ENCODE results near the gene CAPS2.
A peak's percentile ranks its signal among the peaks of the same experiment; 100 is the strongest.
"Not testable (repeated sequence)": the region's sequence is repeated elsewhere in the genome, so short reads cannot be mapped to it uniquely, and the experiment has no call there.

CAPS2 gene

DNA sequence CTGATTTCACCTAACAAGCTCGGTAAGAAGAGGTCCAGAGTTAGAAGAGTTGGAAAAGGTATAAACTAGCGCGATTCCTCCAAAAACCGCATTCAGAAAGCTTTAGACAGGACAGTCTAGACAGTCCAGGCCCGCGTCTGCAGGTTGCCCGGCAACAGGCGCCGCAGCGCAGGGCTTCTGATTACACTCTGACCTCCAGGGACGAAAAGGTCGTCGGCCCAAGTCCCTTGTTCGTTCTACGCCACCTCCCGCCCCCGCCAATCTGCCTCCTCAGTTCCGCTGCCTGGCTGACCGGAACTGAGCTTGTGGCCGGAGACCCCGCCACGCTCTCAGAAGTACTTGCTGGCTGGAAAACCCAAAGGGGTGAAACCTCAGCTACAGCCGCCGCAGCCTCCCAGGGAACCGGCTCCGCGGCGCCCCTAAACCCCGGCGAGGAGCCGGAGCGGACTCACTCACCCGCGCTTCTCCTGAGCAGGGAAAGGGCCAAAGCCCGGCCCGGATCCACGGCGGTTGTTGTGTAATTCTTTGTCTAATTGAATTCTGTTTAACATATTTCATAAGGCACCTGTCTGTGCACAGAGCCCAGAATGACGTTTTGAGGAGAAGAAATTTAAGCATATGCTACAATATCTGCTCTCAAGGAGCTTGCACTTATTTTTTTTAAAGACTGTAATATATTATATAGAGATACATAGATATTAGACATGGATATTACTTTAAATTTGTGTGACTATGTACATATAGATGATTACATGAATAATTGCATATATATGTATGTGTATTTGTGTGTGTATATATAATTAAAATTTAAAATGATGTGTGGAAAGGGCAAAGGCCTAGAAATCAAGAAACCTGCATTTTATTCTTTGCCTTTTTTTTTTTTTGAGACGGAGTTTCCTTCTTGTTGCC, at the start of gene CAPS2:
TSS of gene CAPS2 (minus strand) at position 407 of the 909 bp plus-strand sequence. CDS start 3,826 bp downstream, outside the sequence.
- DNase-seq = peak; percentile 89 to 98 (median 97)

DNA sequence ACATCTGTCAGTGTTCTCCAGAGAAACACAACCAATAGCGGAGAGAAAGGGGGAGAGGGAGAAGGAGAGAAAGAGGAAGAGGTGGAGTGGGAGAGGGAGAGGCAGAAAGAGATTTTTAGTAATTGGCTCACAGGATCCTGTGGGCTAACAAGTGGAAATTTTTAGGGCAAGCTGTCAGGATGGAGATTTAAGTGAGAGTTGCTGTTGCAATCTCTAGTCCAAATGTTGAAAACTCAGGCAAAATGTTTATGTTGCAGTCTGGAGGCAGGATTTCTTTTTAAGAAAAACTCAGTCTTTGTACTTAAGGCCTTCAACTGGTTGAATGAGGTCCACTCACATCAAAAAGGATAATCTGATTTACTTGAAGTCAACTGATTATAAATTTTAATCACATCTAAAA, 48.2 kb upstream of the CAPS2 start:
- no peak for DNase-seq

DNA sequence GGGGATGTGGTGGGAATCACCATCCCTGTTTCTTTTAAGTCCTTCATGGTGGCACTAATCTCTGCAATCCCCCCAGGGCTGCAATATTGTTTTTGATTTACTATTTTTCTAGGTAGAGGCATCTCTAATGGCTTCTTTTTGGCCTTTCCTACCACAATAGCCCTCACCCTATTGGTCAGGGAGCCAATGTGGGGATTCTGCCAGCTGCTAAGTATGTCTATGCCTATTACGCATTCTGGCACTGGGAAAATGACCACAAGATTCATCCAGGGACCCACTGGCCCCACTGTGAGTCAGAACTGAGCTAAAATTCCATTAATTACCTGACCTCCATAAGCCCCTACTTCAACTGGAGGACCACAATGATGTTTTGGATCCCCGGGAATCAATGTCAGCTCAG, 44.8 kb upstream of the CAPS2 start:
- DNase-seq = no peak

DNA sequence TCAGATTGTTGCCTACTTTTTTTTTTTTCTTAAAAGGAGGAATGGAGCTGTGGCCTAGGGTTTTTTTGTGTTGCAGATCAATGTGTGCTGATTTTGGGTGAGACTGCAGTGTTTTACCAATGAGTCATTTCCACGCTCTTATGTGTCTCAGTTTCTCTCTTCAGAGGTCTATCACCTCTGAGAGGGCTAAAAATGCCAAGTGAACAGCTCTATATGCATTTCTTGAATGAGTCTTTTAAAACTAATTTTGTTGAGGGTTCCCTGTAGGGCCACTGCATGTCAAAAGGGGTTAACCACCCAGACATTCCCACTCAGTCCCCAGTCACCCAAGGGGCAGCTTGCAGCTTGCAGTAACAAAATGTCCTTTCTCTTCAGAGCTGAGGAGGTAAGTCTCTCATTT, 36.5 kb upstream of the CAPS2 start:
- DNase-seq = no peak

DNA sequence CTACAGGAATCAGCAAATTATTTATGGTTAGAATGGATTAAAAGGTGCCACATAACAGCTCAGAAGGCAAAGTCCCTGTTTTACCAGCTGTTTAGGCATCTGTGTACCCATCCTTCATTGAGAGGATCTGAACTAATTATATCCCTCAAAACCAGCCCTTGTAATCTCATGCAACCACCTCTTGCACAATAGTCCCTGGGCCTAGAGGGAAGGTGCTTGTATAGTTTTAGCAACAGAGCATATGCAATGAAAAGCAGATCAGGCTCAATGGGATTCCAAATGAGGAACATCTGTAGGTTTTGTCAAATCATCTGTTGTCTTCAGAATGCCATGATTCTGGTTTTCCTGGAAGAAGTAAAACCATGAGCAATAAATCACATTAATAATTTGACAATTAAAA, 34.8 kb upstream of the CAPS2 start:
- DNase-seq = peak in 2 of 3 experiments; percentile 23 to 59

DNA sequence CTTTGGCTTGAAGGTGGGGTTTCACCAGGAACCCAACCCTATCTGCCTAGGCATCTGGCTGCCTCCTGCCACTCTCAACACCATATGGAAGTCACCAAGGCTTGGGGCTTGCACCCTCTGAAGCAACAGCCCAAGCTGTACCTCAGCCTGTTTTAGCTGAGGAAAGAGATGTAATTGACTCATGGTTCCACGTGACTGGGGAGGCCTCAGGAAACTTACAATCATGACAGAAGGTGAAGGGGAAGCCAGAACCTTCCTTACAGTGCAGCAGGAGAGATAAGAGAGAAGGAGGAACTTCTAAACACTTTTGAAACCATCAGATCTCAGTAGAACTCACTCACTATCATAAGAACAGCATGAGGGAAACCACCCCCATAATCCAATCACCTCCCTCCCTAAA, 31.3 kb upstream of the CAPS2 start:
- DNase-seq = no peak

DNA sequence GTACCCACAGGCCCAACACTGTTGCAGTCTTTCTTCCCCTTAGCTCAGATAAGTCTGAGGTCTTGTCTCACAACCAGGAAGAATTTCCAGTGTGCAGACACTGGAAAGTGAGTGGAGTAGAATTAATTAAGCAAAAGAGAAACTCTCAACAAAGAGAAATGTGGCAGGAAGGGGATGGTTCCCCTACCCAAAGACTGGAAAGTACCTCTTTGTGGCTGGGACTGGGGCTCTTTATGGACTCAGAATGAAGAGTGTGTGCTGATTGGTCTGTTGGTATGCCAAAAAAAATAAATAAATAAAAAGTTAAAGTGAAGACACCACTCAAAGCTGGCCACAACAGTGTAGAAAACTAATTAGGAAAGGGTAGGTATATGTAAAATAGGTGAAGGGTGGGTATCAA, 30.8 kb upstream of the CAPS2 start:
- DNase-seq = no peak

DNA sequence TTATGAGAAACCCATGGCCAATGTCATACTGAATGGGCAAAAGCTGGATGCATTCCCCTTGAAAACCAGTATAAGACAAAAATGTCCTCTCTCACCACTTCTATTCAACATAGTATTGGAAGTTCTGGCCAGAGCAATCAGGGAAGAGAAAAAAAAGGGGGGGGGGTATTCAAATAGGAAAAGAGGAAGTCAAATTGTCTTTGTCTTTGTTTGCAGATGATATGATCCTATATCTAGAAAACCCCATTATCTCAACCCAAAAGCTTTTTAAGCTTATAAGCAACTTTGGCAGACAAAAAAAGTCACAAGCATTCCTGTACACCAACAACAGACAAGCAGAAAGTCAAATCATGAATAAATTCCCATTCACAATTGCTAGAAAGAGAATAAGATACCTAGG, 23.9 kb upstream of the CAPS2 start:
- no peak for DNase-seq

DNA sequence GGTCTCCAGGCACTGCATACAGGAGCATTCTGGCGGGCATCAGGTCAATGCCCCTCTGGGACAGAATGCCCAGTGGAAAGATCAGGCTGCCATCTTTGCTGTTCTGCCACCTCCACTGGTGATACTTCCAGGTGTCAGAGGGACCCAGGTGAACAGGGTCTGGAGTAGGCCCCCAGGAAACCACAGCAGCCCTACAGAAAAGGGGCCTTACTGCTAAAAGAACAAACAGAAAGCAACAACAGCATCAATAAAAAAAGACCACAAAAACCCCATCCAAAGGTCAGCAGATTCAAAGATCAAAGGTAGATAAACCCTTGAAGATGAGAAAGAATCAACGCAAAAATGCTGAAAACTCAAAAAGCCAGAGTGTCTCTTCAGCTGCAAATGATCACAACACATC, 20.3 kb upstream of the CAPS2 start:
- no peak for DNase-seq

DNA sequence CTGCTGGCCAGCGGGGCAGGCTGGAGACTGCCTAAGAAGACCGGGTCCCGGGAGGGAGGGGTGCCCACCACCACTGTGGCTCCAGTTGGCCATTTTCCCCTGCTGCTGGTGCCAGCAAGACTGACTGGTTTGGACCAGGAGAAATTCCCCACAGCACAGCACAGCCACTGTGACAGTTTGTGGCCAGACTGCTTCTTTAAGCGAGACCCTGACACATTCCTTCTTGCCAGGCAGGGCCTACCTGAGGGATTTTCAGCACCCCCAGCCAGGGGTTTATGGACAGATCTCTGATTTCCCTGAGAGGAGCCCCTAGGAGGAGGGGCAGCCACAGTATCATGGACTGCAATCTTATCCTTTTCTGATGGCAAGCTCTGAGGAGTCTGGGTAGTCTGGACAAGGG, 19.8 kb upstream of the CAPS2 start:
- DNase-seq = no peak

DNA sequence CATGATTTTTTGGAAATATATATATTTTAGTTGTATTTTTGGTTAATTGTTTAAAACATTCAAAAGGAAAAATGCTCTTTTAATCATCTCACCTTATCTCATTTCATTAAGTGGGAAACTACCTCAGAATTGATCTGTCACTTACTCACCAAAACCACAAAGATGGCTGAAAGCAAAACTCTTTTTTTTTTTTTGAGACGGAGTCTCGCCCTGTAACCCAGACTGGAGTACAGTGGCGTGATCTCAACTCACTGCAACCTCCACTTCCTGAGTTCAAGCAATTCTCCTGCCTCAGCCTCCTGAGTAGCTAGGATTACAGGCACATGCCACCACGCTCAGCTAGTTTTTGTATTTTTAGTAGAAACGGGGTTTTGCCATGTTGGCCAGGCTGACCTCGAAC, 16.1 kb upstream of the CAPS2 start:
- DNase-seq = not testable (repeated sequence)

DNA sequence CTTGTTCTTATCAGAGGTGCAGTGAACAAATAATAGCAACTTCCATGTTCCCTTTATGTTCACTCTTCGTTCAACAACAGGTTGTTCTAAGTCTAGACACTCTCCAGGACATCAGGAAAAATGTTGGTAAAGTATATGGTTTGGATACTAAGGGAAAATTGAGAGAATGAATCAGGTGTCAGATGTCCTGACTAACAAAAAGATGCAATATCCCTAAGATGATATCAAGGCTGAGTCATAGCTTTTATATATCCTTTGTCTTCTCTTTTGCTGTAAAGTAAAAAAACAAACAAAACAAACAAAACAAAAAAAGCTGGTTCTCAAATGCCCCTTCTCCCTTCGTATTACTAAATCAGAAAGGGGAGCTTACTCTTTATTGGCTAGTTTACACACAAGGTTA, 15.4 kb upstream of the CAPS2 start:
- no peak for DNase-seq

DNA sequence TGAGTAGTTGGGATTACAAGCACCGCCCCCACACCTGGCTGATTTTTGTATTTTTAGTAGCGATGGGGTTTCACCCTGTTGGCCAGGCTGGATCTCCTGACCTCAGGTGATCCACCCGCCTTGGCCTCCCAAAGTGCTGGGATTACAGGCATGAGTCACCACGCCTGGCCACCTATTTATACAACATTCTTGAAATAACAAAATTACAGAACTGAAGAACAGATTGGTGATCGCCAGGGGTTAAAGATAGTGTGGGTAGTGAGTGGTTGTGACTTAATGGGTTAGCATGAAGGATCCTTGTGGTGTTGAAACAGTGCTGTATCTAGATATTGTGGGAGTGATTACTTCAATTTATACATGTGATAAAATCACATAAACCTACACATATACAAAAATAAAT, 11.7 kb upstream of the CAPS2 start:
- no peak for DNase-seq

DNA sequence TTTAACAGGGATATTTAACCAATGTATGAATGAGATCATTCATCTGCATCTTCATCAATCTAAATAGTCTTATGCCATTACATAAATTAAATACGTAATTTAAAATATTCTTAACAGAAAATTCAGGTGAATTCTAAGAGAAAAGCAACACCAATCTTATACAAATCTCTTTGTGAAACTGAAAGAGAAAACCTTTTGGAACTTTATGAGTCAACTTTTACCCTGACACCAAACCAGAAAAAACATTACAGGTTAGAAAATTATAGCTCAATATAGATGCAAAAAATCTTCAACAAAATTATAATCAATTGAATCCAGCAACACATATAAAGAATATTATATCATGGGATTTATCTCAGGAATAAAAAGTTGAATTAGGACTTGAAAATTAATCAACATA, 7.8 kb upstream of the CAPS2 start:
- DNase-seq = no peak

DNA sequence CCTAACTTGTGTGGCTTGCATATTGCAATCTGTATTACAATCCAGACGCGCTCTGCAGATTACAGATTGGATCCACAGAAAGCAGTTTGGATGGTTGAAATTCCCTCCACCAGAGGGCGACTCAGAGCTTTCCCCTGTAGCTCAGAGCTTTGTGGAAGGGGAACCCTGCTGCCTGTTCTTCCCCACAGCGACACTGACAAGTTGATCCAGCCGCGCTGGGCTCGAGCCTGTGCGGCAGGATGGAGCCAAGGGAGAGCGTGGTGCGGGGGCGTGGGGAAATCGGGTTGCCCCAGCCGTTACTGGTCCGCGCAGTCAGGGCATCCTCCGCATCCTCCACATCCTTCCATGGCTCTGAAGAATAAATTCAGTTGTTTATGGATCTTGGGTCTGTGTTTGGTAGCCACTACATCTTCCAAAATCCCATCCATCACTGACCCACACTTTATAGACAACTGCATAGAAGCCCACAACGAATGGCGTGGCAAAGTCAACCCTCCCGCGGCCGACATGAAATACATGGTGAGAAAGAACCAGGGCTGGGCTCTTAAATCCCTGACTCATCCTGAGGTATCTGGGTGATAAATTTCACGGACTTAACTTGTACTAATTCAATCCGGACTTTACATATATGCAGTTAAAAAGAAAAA, 4.4 kb upstream of the CAPS2 start, which contains the start of gene GLIPR1L1:
TSS of gene GLIPR1L1 (plus strand) at position 287 of the 647 bp plus-strand sequence. CDS start at position 346, 59 bp downstream.
- peak; percentile 41 to 69 (median 54) for DNase-seq

DNA sequence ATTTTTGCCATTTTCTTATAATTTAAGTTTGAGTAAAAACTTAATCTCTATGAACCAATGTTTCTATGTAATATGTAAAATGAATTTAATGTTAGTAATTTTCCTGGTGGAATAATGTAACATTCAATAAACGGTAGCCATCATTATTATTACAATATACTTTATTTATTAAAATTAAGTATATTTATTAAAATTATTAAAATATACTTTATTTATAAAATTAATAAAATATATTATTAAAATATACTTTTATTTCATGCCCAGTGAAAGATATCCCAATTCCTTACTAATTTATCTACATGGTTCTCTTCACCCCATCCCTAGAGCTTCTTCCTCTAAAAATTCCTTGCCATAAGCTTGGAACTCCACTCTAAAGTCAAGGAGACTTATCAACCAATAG, 2.5 kb downstream of the CAPS2 start:
- DNase-seq = no peak

DNA sequence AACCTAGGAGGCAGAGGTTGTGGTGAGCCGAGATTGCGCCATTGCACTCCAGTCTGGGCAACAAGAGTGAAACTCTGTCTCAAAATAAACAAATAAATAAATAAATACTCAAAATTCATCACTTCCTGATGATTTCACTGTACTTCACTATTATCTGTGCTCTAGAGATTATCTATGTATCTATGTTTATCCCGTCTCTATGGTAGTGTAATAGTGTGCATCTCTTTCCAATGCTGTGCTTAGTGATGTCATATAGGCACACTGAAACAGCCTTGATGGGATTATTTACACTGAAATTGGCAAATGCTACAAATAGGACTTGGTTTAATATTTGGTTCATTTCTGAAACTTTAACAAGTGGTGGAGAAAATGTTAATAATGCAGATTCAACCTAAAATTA, 6.5 kb downstream of the CAPS2 start:
- DNase-seq = no peak

DNA sequence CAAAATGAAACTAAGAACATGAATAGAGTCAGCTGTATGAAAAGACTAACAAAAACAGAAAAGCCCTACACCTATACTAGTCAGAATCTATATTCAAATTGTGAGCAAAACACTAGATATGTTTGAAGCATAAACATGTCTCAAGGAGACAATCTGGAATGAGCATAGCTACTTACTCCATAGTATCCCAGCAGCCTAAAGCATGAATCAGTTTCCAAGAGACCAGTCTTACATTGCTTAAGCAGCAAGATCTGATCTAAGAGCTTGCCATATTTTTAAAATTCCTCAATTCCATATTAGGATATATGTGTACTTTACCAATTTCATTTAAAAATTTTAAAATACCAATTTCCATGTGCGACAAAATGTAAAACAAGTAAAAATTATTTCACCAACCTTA, 7.7 kb downstream of the CAPS2 start:
- no peak for DNase-seq

DNA sequence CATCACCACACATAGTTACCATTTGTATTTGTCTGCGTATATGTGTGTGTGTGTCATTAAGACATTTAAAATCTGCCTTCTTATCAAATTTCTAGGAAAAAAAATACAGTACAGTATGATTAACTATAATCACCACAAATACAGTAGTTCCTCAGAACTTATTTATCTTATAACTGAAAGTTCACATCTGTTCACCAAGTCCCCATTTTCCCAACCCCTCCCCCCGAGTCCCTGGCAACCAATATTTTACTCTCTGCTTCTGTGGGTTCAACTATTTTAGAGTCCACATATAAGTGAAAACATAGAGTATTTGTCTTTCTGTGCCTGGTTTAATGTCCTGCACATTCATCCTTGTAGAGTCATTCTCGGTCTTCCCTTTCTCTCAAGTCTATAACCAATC, 12.3 kb downstream of the CAPS2 start:
- DNase-seq = no peak

DNA sequence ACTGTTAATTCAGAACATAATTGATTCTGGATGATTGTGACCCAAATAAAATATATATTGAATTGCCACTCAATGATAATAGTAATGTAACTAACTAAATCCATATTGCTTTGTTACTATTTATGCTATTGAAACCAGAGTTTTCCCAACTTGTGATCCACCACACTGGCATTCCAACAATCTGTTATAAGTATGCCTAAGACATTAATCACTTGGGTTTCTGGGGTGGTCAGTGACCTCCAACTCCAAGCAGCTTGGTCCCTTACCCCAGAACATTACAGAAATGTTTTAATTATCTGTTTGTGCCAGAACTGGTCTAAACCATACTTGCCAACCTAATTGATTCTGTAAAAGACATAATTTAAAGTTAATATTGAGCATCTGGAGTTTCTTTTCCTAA, 14.6 kb downstream of the CAPS2 start:
- DNase-seq = no peak

DNA sequence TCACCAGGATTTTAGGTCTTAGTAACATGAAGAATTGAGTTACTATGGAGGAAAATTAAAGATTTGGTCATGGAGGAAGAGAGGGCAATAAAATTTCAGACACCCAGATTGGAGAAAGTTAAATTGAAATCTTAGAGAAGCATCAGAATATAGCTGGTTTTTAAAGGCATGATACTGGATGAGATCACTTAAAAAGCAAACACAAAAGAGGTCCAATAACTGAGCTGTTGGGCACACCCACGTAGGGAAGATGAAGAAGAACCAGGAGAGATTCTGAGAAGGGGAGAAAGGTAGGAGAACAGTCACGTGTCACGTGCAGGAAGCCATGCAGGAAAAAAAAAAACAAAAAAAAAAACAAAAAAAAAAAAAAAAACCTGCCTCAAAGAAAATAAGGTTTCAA, 18.8 kb downstream of the CAPS2 start:
- DNase-seq = no peak

DNA sequence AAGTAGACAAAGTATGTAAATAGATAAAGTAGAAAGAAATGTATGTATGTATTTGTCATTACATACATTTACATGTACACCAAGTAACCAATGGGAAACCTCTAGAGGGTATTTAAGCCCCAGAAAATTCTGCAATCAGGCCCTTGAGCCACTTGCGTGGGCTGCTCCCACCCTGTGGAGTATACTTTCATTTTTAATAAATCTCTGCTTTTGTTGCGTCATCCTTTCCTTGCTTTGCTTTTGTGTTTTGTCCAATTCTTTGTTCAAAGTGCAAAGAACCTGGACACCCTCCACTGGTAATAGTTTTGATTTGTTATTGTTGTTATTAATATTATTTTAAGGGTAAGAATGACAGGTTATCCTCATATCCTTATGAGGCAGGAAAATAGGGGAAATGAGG, 21.8 kb downstream of the CAPS2 start:
- DNase-seq = no peak

DNA sequence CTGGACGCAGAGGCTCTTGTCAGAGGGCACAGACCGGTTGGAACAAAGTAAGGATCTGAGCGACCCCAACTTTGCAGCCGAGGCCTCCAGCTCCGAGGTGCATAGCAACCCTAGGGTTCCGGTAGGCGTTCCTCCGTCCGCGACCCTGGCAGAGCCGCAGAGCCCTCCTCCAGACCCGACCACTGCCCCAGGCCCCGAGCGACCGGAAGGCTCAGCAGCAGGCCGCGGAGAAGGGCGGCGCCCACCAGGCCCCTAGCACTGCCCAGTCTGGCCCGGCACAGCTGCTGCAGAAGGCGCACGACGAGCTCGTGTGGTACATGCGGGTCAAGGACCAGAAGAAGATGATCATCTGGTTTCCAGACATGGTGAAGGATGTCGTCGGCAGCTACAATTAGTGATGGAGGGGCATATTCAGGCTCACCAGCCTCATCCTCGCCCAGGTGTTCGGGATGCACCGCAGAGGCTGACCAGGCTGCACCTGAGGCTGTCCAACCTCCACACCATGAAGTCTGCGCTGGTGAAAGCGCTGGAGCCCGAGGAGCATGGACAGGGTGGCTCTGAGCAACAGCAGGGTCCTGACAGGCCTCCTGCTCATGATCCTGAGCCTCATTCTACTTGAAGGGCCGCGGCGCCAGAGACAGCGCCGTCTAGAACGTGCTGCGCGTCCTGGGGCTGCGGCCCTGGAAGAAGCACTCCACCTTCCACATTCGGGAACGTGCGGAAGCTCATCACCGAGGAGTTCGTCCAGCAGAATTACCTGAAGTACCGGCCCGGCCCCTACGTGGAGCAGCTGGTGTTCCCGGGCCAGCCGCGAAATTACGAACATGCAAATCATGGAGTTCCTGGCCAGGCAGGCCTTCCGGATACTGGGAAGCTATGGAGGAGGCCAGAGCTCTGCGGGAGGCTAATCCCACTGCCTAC, 24.5 kb downstream of the CAPS2 start:
- DNase-seq = no peak
